ENCODE measurements around the gene GNAO1. TPM values are rescaled to one million over a fixed set of nuclear protein-coding genes. Genes with fewer than 3 reads are reported as not detected.

The GNAO1 gene
- polyA plus RNA-seq, 1 of the 3 experiments (the other 2 are of a cell fraction): 0.30 TPM

DNA sequence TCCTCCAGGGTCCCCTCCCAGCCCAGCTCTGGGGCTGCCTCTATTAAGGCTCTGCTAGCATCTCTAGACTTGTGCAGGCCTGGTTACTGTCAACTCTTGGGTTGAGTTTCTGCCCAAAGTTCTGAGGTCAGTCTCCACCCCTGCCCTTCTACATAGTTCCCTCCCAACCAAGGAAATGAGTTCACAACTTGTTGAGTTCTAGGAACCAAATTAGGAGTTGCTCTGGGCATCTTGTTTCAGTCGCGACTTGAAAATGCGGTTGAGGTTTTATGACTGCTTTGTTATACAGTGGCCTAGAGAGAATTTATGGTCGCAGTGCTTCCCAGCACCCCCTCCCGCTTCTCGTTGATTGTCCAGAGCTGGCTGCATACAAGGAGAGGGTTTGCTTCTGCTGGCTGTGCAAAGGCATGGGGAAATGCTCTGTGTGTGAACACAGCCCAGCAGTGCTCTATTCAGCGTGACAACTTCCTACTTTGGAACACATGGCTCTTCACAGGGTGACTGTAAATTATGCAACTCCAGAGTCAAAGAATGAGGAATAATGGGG, 20.2 kb downstream of the GNAO1 start:
- H3K27me3 ChIP-seq (ENCODE audit: insufficient read depth): no peaks in the 10 kb centered on the region
- 70% methylated on average over 7 of the region's 7 CpGs for WGBS (ENCODE audit: low lambda C conversion rate)
- no peak overlapping the region for H3K4me2 ChIP-seq
- no peaks in the 10 kb centered on the region for H4K20me1 ChIP-seq (ENCODE audit: insufficient read depth)
- H3K9me3 ChIP-seq: no peaks in the 10 kb centered on the region
- H3F3A ChIP-seq (replicated peaks; ENCODE audit: insufficient read depth): no peaks in the 10 kb centered on the region
- no peaks in the 10 kb centered on the region for H3K9me2 ChIP-seq
- H3K9ac ChIP-seq: no peak overlapping the region
- H3K4me1 ChIP-seq (ENCODE audit: control insufficient read depth in 1 of 2, insufficient read depth in 2 of 2, low read depth in 1 of 2, low read length in 1 of 2): peaks cover 0 to 19% of the 10 kb centered on the region in 2 experiments; a peak in 1 of 4 replicates
- H3K27ac ChIP-seq (ENCODE audit: low read depth in 2 of 2, low read length in 1 of 2): no peak overlapping the region
- ChIA-PET POLR2A (no interaction called here), CTCF (no interaction called here)
- no peak for DNase-seq
- no peaks in the 10 kb centered on the region for H3K79me2 ChIP-seq (ENCODE audit: insufficient read depth)
- H2AFZ ChIP-seq (ENCODE audit: low read depth): no peak overlapping the region
- TF ChIP-seq NFIC (IDR thresholded peaks at IDR 0.05; ENCODE audit: borderline replicate concordance) (no peak), EZH2phosphoT487 (IDR thresholded peaks at IDR 0.05; ENCODE audit: borderline replicate concordance, low read depth) (no peak), NRF1 (IDR thresholded peaks at IDR 0.05; ENCODE audit: low read depth, low read length) (no peak), MEF2A (IDR thresholded peaks at IDR 0.05; ENCODE audit: borderline replicate concordance, low read depth) (no peak)
- TF ChIP-seq, protein P1, sequence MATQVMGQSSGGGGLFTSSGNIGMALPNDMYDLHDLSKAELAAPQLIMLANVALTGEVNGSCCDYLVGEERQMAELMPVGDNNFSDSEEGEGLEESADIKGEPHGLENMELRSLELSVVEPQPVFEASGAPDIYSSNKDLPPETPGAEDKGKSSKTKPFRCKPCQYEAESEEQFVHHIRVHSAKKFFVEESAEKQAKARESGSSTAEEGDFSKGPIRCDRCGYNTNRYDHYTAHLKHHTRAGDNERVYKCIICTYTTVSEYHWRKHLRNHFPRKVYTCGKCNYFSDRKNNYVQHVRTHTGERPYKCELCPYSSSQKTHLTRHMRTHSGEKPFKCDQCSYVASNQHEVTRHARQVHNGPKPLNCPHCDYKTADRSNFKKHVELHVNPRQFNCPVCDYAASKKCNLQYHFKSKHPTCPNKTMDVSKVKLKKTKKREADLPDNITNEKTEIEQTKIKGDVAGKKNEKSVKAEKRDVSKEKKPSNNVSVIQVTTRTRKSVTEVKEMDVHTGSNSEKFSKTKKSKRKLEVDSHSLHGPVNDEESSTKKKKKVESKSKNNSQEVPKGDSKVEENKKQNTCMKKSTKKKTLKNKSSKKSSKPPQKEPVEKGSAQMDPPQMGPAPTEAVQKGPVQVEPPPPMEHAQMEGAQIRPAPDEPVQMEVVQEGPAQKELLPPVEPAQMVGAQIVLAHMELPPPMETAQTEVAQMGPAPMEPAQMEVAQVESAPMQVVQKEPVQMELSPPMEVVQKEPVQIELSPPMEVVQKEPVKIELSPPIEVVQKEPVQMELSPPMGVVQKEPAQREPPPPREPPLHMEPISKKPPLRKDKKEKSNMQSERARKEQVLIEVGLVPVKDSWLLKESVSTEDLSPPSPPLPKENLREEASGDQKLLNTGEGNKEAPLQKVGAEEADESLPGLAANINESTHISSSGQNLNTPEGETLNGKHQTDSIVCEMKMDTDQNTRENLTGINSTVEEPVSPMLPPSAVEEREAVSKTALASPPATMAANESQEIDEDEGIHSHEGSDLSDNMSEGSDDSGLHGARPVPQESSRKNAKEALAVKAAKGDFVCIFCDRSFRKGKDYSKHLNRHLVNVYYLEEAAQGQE (IDR thresholded peaks at IDR 0.05; ENCODE audit: low read depth, low read length): no peak
- no peaks in the 10 kb centered on the region for H3K36me3 ChIP-seq (replicated peaks in 1 of 2; ENCODE audit: control insufficient read depth in 1 of 2, insufficient read depth in 2 of 2, low read length in 1 of 2)
- no peak overlapping the region for H3K4me3 ChIP-seq (ENCODE audit: low read depth in 2 of 2, low read length in 1 of 2)

GRCh38 chr16:56212144-56212543, 20.9 kb downstream of the GNAO1 start:
- no peaks in the 10 kb centered on the region for H3K27me3 ChIP-seq (ENCODE audit: insufficient read depth)
- H4K20me1 ChIP-seq (ENCODE audit: insufficient read depth): no peaks in the 10 kb centered on the region
- ChIA-PET POLR2A (no interaction called here), CTCF (no interaction called here)
- H3K4me1 ChIP-seq (ENCODE audit: control insufficient read depth in 1 of 2, insufficient read depth in 2 of 2, low read depth in 1 of 2, low read length in 1 of 2): peaks cover 0 to 19% of the 10 kb centered on the region in 2 experiments; a peak in 1 of 4 replicates
- no peak for DNase-seq
- H3K27ac ChIP-seq (ENCODE audit: low read depth in 2 of 2, low read length in 1 of 2): no peak overlapping the region
- H3K79me2 ChIP-seq (ENCODE audit: insufficient read depth): no peaks in the 10 kb centered on the region
- H3F3A ChIP-seq (replicated peaks; ENCODE audit: insufficient read depth): no peaks in the 10 kb centered on the region
- no peaks in the 10 kb centered on the region for H3K9me2 ChIP-seq
- 59% methylated on average over 6 of the region's 6 CpGs for WGBS (ENCODE audit: low lambda C conversion rate)
- TF ChIP-seq ELF1 (IDR thresholded peaks at IDR 0.05) (no peak), RFX5 (IDR thresholded peaks at IDR 0.05; ENCODE audit: low read length) (no peak), TEAD4 (IDR thresholded peaks at IDR 0.05; ENCODE audit: borderline replicate concordance, insufficient read depth) (no peak), SIN3A (IDR thresholded peaks at IDR 0.05; ENCODE audit: borderline replicate concordance, low read depth, low read length) (no peak), CHD2 (IDR thresholded peaks at IDR 0.05; ENCODE audit: low read length, partially characterized antibody) (no peak), MEF2A (IDR thresholded peaks at IDR 0.05; ENCODE audit: borderline replicate concordance, low read depth) (no peak), USF1 (IDR thresholded peaks at IDR 0.05; ENCODE audit: borderline replicate concordance, low read depth) (no peak), RXRA (IDR thresholded peaks at IDR 0.05; ENCODE audit: borderline replicate concordance, low read depth) (no peak), FOXJ3 (CRISPR knock-in tag; IDR thresholded peaks at IDR 0.05) (no peak), RCOR1 (IDR thresholded peaks at IDR 0.05; ENCODE audit: low read length) (no peak), MXI1 (IDR thresholded peaks at IDR 0.05; ENCODE audit: low read depth, low read length) (no peak), POLR2AphosphoS5 (IDR thresholded peaks at IDR 0.05; ENCODE audit: low read depth, low read length) (no peak), FOSL2 (IDR thresholded peaks at IDR 0.05; ENCODE audit: borderline replicate concordance, low read depth) (no peak), SMC3 (IDR thresholded peaks at IDR 0.05; ENCODE audit: low read depth, low read length) (no peak)
- TF ChIP-seq, protein P2, sequence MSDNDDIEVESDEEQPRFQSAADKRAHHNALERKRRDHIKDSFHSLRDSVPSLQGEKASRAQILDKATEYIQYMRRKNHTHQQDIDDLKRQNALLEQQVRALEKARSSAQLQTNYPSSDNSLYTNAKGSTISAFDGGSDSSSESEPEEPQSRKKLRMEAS (IDR thresholded peaks at IDR 0.05; ENCODE audit: low read depth): no peak
- TF ChIP-seq, protein P3, sequence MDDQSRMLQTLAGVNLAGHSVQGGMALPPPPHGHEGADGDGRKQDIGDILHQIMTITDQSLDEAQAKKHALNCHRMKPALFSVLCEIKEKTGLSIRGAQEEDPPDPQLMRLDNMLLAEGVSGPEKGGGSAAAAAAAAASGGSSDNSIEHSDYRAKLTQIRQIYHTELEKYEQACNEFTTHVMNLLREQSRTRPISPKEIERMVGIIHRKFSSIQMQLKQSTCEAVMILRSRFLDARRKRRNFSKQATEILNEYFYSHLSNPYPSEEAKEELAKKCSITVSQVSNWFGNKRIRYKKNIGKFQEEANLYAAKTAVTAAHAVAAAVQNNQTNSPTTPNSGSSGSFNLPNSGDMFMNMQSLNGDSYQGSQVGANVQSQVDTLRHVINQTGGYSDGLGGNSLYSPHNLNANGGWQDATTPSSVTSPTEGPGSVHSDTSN (IDR thresholded peaks at IDR 0.05): no peak
- no peak overlapping the region for H2AFZ ChIP-seq (ENCODE audit: low read depth)
- H3K9ac ChIP-seq: no peak overlapping the region
- H3K36me3 ChIP-seq (replicated peaks in 1 of 2; ENCODE audit: control insufficient read depth in 1 of 2, insufficient read depth in 2 of 2, low read length in 1 of 2): no peaks in the 10 kb centered on the region
- H3K4me2 ChIP-seq: no peak overlapping the region
- H3K9me3 ChIP-seq: no peaks in the 10 kb centered on the region
- no peak overlapping the region for H3K4me3 ChIP-seq (ENCODE audit: low read depth in 2 of 2, low read length in 1 of 2)
